SU-DHL-6 (cell line): ENCODE measurements around the gene SELENOO.

Experiments used
- EZH2phosphoT487 ChIP-seq: fragments of 200-600 bp; sonication (generic), shearing (Covaris generic); conservative IDR thresholded peaks from 2 replicates; pipeline ENCODE4 v1.6.1; 2018; ENCODE audit warnings: mild to moderate bottlenecking, antibody characterized with exemption, low read length, moderate library complexity, mixed read lengths
- TF ChIP-seq, protein P1 (sequence below): fragments of 200-600 bp; sonication (generic); IDR thresholded peaks from one replicate; pipeline ENCODE4 v1.5.1; 2017; ENCODE audit warnings: antibody characterized with exemption, mild to moderate bottlenecking, low read length, moderate library complexity; ENCODE audit not compliant: insufficient read depth, poor library complexity, severe bottlenecking

DNA sequence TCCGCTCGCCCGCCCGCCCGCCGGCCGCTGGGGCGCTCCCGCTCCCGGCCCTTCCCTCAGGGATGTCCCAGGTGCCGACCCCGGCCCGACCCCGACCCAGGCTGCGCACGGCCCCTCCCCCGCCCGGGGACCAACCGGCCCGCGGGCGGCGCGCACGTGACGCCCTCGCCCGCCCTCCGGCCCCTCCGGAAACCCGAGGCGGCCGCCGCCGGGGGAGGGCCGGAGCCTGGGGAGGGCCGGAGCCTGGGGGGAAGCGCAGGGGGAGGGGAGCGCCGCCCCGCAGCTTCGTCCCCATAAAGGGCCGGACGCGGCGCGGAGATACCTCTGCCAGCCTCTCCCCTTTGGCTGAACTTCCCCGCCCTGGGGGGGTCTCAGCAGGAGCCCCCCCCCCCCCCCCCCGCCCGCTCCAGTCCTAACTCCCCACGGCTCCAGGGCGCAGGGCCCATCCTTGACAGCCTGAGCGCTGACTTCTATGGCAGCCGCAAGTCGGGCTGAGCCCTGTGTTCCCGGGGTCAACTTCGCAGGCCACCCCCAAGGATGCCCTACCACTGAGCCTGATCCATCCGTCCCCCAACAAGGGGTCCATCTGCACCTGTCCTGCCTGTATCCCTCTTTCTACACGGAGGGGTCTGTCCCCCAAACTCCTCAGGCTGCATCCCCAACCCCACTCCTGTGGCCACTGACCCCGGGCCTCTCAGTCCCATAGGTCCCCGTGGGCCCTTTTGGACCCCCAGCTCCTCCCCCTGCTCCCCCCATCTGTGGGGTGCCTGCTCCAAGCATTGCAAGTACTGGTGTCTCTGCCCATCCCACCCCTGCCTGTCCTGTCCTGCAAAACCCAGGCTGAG, 61.0 kb downstream of the SELENOO start, which contains the start of gene MAPK12:
- no peak for TF ChIP-seq EZH2phosphoT487
- TF ChIP-seq, protein P1, sequence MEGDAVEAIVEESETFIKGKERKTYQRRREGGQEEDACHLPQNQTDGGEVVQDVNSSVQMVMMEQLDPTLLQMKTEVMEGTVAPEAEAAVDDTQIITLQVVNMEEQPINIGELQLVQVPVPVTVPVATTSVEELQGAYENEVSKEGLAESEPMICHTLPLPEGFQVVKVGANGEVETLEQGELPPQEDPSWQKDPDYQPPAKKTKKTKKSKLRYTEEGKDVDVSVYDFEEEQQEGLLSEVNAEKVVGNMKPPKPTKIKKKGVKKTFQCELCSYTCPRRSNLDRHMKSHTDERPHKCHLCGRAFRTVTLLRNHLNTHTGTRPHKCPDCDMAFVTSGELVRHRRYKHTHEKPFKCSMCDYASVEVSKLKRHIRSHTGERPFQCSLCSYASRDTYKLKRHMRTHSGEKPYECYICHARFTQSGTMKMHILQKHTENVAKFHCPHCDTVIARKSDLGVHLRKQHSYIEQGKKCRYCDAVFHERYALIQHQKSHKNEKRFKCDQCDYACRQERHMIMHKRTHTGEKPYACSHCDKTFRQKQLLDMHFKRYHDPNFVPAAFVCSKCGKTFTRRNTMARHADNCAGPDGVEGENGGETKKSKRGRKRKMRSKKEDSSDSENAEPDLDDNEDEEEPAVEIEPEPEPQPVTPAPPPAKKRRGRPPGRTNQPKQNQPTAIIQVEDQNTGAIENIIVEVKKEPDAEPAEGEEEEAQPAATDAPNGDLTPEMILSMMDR = no peak
